ENCODE results near the gene TUBB4B. TPM values are rescaled to one million over a fixed set of nuclear protein-coding genes. Genes with fewer than 3 reads are reported as not detected.

Gene TUBB4B
- total RNA-seq, 5 donors from 2014 or later (not counting 1 experiment from before 2014, with no cell fraction given) = 50.6 to 118 (median 95.3) TPM

- no peak for ATAC-seq (replicated peaks in 1 of 4)
- CTCF ChIA-PET = interaction anchor here in 1 of 2 donors (1.7 kb wide), 1 partner anchor 133 kb away, joined by 8 read pairs; no protein-coding TSS in a partner anchor
These were observed 12.6 kb upstream of the TUBB4B start for GRCh38 chr9:137228506-137228967.

GRCh38 chr9:137228968-137229896 lies 11.9 kb upstream of the TUBB4B start:
- Histone ChIP-seq H3K27me3 (replicated peaks in 1 of 2; ENCODE audit: control insufficient read depth in 2 of 2, extremely low read depth in 1 of 2, insufficient read depth in 2 of 2, low read length in 1 of 2) (peaks cover 0 to 67% of the 10 kb centered on the region in 2 experiments), H3K4me3 (ENCODE audit: control insufficient read depth in 1 of 2, extremely low read depth in 1 of 2, low read length in 1 of 2) (no peak overlapping the region), H3K36me3 (ENCODE audit: control insufficient read depth in 2 of 2, extremely low read depth in 1 of 2, insufficient read depth in 1 of 2, low read length in 1 of 2) (no peaks in the 10 kb centered on the region), H3K27ac (ENCODE audit: low read length) (no peak overlapping the region), H3K9me3 (no peaks in the 10 kb centered on the region), H3K4me1 (ENCODE audit: control insufficient read depth in 1 of 2, extremely low read depth in 1 of 2, insufficient read depth in 2 of 2, low read length in 2 of 2) (peaks cover 0 to 13% of the 10 kb centered on the region in 2 experiments)
- H3K4me1 Mint-ChIP-seq = peaks cover 2 to 6% (median 4%) of the 10 kb centered on the region in 3 donors
- DNase-seq = no peak
- ATAC-seq (replicated peaks in 1 of 4) = no peak
- 83% methylated on average over 24 of the region's 27 CpGs for WGBS (ENCODE audit: insufficient coverage)
- H3K9me3 Mint-ChIP-seq = no peaks in the 10 kb centered on the region
- no peaks in the 10 kb centered on the region for H3K36me3 Mint-ChIP-seq
- H3K27me3 Mint-ChIP-seq = peaks cover 4 to 12% of the 10 kb centered on the region in 2 donors
- H3K4me3 Mint-ChIP-seq = no peak overlapping the region
- ChIA-PET CTCF (no interaction called here), POLR2A (no interaction called here)
- no peak overlapping the region for H3K27ac Mint-ChIP-seq

More at GRCh38 chr9:137228506-137228967, 12.6 kb upstream of the TUBB4B start:
- Histone ChIP-seq H3K27ac (ENCODE audit: low read length) (no peak overlapping the region), H3K36me3 (ENCODE audit: control insufficient read depth in 2 of 2, extremely low read depth in 1 of 2, insufficient read depth in 1 of 2, low read length in 1 of 2) (no peaks in the 10 kb centered on the region), H3K4me1 (ENCODE audit: control insufficient read depth in 1 of 2, extremely low read depth in 1 of 2, insufficient read depth in 2 of 2, low read length in 2 of 2) (peaks cover 0 to 20% of the 10 kb centered on the region in 2 experiments), H3K4me3 (ENCODE audit: control insufficient read depth in 1 of 2, extremely low read depth in 1 of 2, low read length in 1 of 2) (no peak overlapping the region), H3K9me3 (no peaks in the 10 kb centered on the region), H3K27me3 (replicated peaks in 1 of 2; ENCODE audit: control insufficient read depth in 2 of 2, extremely low read depth in 1 of 2, insufficient read depth in 2 of 2, low read length in 1 of 2) (peaks cover 0 to 67% of the 10 kb centered on the region in 2 experiments)
- peaks cover 4 to 12% of the 10 kb centered on the region in 2 donors for H3K27me3 Mint-ChIP-seq
- WGBS (ENCODE audit: insufficient coverage) = 75% methylated on average over 24 of the region's 29 CpGs
- H3K4me3 Mint-ChIP-seq = no peak overlapping the region
- peaks cover 4 to 6% (median 5%) of the 10 kb centered on the region in 3 donors for H3K4me1 Mint-ChIP-seq
- no peak for DNase-seq
- POLR2A ChIA-PET = no interaction called here
- H3K27ac Mint-ChIP-seq = no peak overlapping the region
- H3K9me3 Mint-ChIP-seq = no peaks in the 10 kb centered on the region
- H3K36me3 Mint-ChIP-seq = no peaks in the 10 kb centered on the region

GRCh38 chr9:137229903-137230704 lies 11.0 kb upstream of the TUBB4B start:
- ATAC-seq (replicated peaks in 1 of 4) (no peak), DNase-seq (no peak)
- 73% methylated on average over 24 of the region's 31 CpGs for WGBS (ENCODE audit: insufficient coverage)
- H3K4me1 Mint-ChIP-seq = peaks cover 2 to 7% (median 6%) of the 10 kb centered on the region in 3 donors
- Histone ChIP-seq H3K27me3 (replicated peaks in 1 of 2; ENCODE audit: control insufficient read depth in 2 of 2, extremely low read depth in 1 of 2, insufficient read depth in 2 of 2, low read length in 1 of 2) (peaks cover 0 to 75% of the 10 kb centered on the region in 2 experiments), H3K9me3 (no peaks in the 10 kb centered on the region), H3K36me3 (ENCODE audit: control insufficient read depth in 2 of 2, extremely low read depth in 1 of 2, insufficient read depth in 1 of 2, low read length in 1 of 2) (no peaks in the 10 kb centered on the region), H3K4me3 (ENCODE audit: control insufficient read depth in 1 of 2, extremely low read depth in 1 of 2, low read length in 1 of 2) (no peak overlapping the region), H3K4me1 (ENCODE audit: control insufficient read depth in 1 of 2, extremely low read depth in 1 of 2, insufficient read depth in 2 of 2, low read length in 2 of 2) (peaks cover 0 to 8% of the 10 kb centered on the region in 2 experiments), H3K27ac (ENCODE audit: low read length) (no peak overlapping the region)
- peaks cover 4 to 16% of the 10 kb centered on the region in 2 donors for H3K27me3 Mint-ChIP-seq
- no peaks in the 10 kb centered on the region for H3K9me3 Mint-ChIP-seq
- CTCF ChIA-PET = no interaction called here
- no peak overlapping the region for H3K4me3 Mint-ChIP-seq
- POLR2A ChIA-PET = no interaction called here
- no peak overlapping the region for H3K27ac Mint-ChIP-seq
- no peaks in the 10 kb centered on the region for H3K36me3 Mint-ChIP-seq

GRCh38 chr9:137230705-137231371 lies 10.2 kb upstream of the TUBB4B start, which contains the start of gene SLC34A3:
SLC34A3 (plus strand) TSS chr9:137230901; CDS start chr9:137231703, 802 bp downstream.
- Histone ChIP-seq H3K9me3 (no peaks in the 10 kb centered on the region), H3K27me3 (replicated peaks in 1 of 2; ENCODE audit: control insufficient read depth in 2 of 2, extremely low read depth in 1 of 2, insufficient read depth in 2 of 2, low read length in 1 of 2) (peaks cover 0 to 81% of the 10 kb centered on the region in 2 experiments), H3K36me3 (ENCODE audit: control insufficient read depth in 2 of 2, extremely low read depth in 1 of 2, insufficient read depth in 1 of 2, low read length in 1 of 2) (no peaks in the 10 kb centered on the region), H3K4me3 (ENCODE audit: control insufficient read depth in 1 of 2, extremely low read depth in 1 of 2, low read length in 1 of 2) (no peak within 1 kb of the TSS), H3K27ac (ENCODE audit: low read length) (no peak within 1 kb of the TSS), H3K4me1 (ENCODE audit: control insufficient read depth in 1 of 2, extremely low read depth in 1 of 2, insufficient read depth in 2 of 2, low read length in 2 of 2) (peaks cover 0 to 12% of the 10 kb centered on the region in 2 experiments)
- H3K27ac Mint-ChIP-seq = no peak within 1 kb of the TSS
- H3K36me3 Mint-ChIP-seq = no peaks in the 10 kb centered on the region
- ChIA-PET CTCF (no interaction called here), POLR2A (no interaction called here)
- no peak for ATAC-seq (replicated peaks in 1 of 4)
- no peak within 1 kb of the TSS for H3K4me3 Mint-ChIP-seq
- 77% methylated on average over 6 of the region's 14 CpGs for whole genome bisulfite sequencing (ENCODE audit: insufficient coverage)
- peaks cover 4 to 17% of the 10 kb centered on the region in 2 donors for H3K27me3 Mint-ChIP-seq
- DNase-seq = no peak
- peaks cover 2 to 10% (median 6%) of the 10 kb centered on the region in 3 donors for H3K4me1 Mint-ChIP-seq
- no peaks in the 10 kb centered on the region for H3K9me3 Mint-ChIP-seq

- CTCF ChIA-PET = no interaction called here
- no peak overlapping the region for H3K27ac Mint-ChIP-seq
- POLR2A ChIA-PET = no interaction called here
- Histone ChIP-seq H3K27me3 (replicated peaks in 1 of 2; ENCODE audit: control insufficient read depth in 2 of 2, extremely low read depth in 1 of 2, insufficient read depth in 2 of 2, low read length in 1 of 2) (peaks cover 0 to 80% of the 10 kb centered on the region in 2 experiments), H3K36me3 (ENCODE audit: control insufficient read depth in 2 of 2, extremely low read depth in 1 of 2, insufficient read depth in 1 of 2, low read length in 1 of 2) (no peaks in the 10 kb centered on the region), H3K4me1 (ENCODE audit: control insufficient read depth in 1 of 2, extremely low read depth in 1 of 2, insufficient read depth in 2 of 2, low read length in 2 of 2) (peaks cover 0 to 17% of the 10 kb centered on the region in 2 experiments), H3K27ac (ENCODE audit: low read length) (no peak overlapping the region), H3K9me3 (no peaks in the 10 kb centered on the region), H3K4me3 (ENCODE audit: control insufficient read depth in 1 of 2, extremely low read depth in 1 of 2, low read length in 1 of 2) (no peak overlapping the region)
- H3K4me3 Mint-ChIP-seq = no peak overlapping the region
- DNase-seq = no peak
- no peak for ATAC-seq (replicated peaks in 1 of 4)
- WGBS (ENCODE audit: insufficient coverage) = 85% methylated on average over 11 of the region's 23 CpGs
- H3K4me1 Mint-ChIP-seq = peaks cover 2 to 12% (median 6%) of the 10 kb centered on the region in 3 donors
- no peaks in the 10 kb centered on the region for H3K9me3 Mint-ChIP-seq
- peaks cover 4 to 17% of the 10 kb centered on the region in 2 donors for H3K27me3 Mint-ChIP-seq
- no peaks in the 10 kb centered on the region for H3K36me3 Mint-ChIP-seq
These were observed 9.6 kb upstream of the TUBB4B start for GRCh38 chr9:137231372-137232039.
